DND-41 (cell line): ENCODE results near the gene HBA2.
"Not testable (repeated sequence)": the region's sequence is repeated elsewhere in the genome, so short reads cannot be mapped to it uniquely, and the experiment has no call there.

Source experiments
- EZH2 ChIP-seq: IDR thresholded peaks from 3 replicates; pipeline ENCODE4 v1.6.1; 2012; ENCODE audit warnings: borderline replicate concordance, low read depth, mild to moderate bottlenecking, moderate library complexity, low read length, inconsistent platforms; ENCODE audit not compliant: severe bottlenecking
- TF ChIP-seq, protein P1 (sequence below): IDR thresholded peaks from 2 replicates; pipeline ENCODE4 v1.5.1; 2012; ENCODE audit warnings: borderline replicate concordance, low read length, moderate library complexity, mild to moderate bottlenecking; ENCODE audit not compliant: poor library complexity, severe bottlenecking; ENCODE audit errors: extremely low read depth

DNA sequence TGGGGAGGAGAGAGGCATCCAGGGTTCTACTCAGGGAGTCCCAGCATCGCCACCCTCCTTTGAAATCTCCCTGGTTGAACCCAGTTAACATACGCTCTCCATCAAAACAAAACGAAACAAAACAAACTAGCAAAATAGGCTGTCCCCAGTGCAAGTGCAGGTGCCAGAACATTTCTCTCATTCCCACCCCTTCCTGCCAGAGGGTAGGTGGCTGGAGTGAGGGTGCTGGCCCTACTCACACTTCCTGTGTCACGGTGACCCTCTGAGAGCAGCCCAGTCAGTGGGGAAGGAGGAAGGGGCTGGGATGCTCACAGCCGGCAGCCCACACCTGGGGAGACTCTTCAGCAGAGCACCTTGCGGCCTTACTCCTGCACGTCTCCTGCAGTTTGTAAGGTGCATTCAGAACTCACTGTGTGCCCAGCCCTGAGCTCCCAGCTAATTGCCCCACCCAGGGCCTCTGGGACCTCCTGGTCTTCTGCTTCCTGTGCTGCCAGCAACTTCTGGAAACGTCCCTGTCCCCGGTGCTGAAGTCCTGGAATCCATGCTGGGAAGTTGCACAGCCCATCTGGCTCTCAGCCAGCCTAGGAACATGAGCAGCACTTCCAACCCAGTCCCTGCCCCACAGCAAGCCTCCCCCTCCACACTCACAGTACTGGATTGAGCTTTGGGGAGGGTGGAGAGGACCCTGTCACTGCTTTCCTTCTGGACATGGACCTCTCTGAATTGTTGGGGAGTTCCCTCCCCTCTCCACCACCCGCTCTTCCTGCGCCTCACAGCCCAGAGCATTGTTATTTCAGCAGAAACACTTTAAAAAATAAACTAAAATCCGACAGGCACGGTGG is 1.5 kb downstream of the HBA2 start:
- TF ChIP-seq, protein P1, sequence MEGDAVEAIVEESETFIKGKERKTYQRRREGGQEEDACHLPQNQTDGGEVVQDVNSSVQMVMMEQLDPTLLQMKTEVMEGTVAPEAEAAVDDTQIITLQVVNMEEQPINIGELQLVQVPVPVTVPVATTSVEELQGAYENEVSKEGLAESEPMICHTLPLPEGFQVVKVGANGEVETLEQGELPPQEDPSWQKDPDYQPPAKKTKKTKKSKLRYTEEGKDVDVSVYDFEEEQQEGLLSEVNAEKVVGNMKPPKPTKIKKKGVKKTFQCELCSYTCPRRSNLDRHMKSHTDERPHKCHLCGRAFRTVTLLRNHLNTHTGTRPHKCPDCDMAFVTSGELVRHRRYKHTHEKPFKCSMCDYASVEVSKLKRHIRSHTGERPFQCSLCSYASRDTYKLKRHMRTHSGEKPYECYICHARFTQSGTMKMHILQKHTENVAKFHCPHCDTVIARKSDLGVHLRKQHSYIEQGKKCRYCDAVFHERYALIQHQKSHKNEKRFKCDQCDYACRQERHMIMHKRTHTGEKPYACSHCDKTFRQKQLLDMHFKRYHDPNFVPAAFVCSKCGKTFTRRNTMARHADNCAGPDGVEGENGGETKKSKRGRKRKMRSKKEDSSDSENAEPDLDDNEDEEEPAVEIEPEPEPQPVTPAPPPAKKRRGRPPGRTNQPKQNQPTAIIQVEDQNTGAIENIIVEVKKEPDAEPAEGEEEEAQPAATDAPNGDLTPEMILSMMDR = not testable (repeated sequence)
- TF ChIP-seq EZH2 = not testable (repeated sequence)
